Upper lobe of left lung (tissue), 4 donors: ENCODE data around the gene ITPKC.

Experiments used
- POLR2A ChIP-seq, 4 donors: fragments of 450-650 bp; IDR thresholded peaks; one replicate each; pipeline ENCODE4 v1.5.1; 2016 to 2017; ENCODE audit warnings: antibody characterized with exemption in 4 of 4, mild to moderate bottlenecking in 2 of 4
- POLR2AphosphoS5 ChIP-seq, 2 donors: sonication (generic); formaldehyde crosslinking; IDR thresholded peaks; one replicate each; pipeline ENCODE4 v1.5.1; 2017; ENCODE audit warnings: antibody characterized with exemption in 2 of 2
- TF ChIP-seq, protein P1 (sequence below), 6 experiments: fragments of 450-650 bp in 4 of 6; fragments of 200-600 bp in 2 of 6; sonication (generic) in 2 of 6; IDR thresholded peaks; one replicate each; pipeline ENCODE4 v1.5.1; 2016 to 2019; ENCODE audit warnings: antibody characterized with exemption in 6 of 6

DNA sequence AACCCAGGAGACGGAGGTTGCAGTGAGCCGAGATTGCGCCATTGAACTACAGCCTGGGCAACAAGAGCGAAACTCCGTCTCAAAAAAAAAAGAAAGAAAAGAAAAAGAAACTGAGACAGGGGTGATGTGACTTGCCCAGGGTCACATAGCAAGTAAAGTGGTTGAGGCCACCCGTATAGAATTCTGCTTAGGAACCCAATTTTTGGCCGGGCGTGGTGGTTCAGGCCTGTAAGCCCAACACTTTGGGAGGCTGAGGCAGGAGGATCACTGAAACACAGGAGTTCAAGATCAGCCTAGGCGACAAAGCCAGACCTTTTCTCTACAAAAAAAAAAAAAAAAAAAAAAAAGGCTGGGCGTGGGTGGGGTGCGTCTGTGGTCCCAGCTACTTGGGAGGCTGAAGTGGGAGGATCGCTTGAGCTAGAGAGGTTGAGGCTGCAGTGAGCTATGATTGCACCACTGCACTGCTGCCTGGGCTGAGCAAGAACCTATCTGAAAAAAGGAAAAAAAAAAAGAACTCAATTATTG, 35.4 kb downstream of the ITPKC start:
- TF ChIP-seq, protein P1, sequence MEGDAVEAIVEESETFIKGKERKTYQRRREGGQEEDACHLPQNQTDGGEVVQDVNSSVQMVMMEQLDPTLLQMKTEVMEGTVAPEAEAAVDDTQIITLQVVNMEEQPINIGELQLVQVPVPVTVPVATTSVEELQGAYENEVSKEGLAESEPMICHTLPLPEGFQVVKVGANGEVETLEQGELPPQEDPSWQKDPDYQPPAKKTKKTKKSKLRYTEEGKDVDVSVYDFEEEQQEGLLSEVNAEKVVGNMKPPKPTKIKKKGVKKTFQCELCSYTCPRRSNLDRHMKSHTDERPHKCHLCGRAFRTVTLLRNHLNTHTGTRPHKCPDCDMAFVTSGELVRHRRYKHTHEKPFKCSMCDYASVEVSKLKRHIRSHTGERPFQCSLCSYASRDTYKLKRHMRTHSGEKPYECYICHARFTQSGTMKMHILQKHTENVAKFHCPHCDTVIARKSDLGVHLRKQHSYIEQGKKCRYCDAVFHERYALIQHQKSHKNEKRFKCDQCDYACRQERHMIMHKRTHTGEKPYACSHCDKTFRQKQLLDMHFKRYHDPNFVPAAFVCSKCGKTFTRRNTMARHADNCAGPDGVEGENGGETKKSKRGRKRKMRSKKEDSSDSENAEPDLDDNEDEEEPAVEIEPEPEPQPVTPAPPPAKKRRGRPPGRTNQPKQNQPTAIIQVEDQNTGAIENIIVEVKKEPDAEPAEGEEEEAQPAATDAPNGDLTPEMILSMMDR (IDR thresholded peaks at IDR 0.05): no peak
- TF ChIP-seq POLR2AphosphoS5 (IDR thresholded peaks at IDR 0.05) (no peak), POLR2A (IDR thresholded peaks at IDR 0.05) (no peak)
